ENCODE measurements around the gene TIMM17A. TPM values are rescaled to one million over a fixed set of nuclear protein-coding genes. Genes with fewer than 3 reads are reported as not detected.
A peak's percentile ranks its signal among the peaks of the same experiment; 100 is the strongest.
"Not testable (repeated sequence)": the region's sequence is repeated elsewhere in the genome, so short reads cannot be mapped to it uniquely, and the experiment has no call there.

TIMM17A gene
- polyA plus RNA-seq, 3 donors: 62.9 to 67.9 (median 63.4) TPM

DNA sequence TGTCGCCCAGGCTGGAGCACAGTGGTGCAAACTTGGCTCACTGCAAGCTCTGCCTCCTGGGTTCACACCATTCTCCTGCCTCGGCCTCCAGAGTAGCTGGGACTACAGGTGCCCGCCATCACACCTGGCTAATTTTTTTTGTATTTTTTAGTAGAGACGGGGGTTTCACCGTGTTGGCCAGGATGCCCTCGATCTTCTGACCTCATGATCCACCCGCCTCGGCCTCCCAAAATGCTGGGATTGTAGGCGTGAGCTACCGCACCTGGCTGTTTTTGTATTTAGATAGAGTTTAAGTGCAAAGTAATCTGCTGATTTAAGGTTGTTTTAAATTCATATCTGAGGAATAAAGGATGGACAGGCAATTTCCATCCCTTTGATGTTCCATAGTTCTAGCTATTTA, 7.1 kb downstream of the TIMM17A start:
- DNase-seq (ENCODE audit: extremely low read depth in 1 of 11, low read depth in 9 of 11, low spot score in 4 of 11): not testable (repeated sequence)

DNA sequence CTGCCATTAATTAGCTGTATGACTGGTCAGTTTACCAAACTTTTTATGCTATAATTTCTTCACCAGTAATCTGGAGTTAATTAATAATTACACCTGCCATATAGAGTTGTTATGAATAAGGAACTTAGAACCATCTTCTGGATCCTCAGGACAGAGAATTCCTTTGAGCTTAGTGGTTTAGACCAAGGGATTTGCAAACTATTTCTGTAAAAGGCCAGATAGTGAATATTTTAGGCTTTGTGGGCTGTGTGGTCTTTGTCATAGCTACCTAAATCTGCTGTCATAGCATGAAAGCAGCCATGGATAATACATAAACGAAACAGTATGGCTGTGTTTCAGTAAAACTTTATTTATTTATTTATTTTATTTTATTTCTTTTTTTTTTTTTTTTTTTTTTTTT, 9.0 kb downstream of the TIMM17A start:
- no peak for DNase-seq (ENCODE audit: extremely low read depth in 1 of 11, low read depth in 9 of 11, low spot score in 4 of 11)

DNA sequence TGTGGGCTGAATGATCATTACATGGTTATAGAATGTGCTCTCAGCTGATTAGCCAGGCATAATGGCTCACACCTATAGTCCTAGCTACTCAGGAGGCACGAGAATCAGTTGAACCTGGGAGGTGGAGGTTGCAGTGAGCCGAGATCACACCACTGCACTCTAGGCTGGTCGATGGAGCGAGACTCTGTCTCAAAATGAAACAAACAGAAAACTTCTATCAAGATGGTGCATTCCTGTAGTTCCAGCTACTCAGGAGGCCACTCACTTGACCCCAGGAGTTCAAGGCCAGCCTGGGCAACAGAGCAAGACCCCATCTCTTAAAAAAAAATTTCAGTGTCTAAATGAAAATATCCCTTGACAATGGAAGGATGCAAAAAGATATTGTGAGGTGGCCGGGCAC, 10.9 kb downstream of the TIMM17A start:
- DNase-seq (ENCODE audit: extremely low read depth in 1 of 11, low read depth in 9 of 11, low spot score in 4 of 11): no peak

DNA sequence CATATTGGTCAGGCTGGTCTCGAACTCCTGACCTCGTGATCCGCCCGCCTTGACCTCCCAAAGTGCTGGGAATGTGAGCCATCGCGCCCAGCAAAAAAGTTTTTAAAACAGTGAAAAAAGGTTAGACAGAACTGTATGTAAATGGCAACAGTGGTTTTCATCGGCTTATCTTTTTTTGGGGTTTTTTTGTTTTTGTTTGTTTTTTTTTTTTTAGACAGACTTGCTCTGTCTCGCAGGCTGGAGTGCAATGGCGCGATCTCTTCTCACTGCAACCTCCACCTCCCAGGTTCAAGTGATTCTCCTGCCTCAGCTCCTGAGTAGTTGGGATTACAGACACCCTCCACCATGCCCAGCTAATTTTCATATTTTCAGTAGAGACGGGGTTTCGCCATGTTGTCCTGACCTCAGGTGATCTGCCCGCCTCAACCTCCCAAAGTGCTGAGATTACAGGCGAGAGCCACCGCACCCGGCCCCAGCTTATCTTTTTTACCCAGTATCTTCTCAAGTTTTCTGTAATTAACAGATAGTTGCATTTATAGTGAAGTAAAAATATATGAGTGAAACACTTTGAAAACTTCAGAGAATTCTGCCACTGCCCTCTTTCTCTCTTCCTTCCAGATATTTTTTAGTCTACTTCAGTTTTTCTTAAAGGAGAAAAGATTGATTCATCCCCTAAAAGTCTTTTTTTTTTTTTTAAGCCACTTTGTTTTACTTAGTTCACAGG, 13.1 kb downstream of the TIMM17A start:
- DNase-seq (ENCODE audit: extremely low read depth in 1 of 11, low read depth in 9 of 11, low spot score in 4 of 11): no peak

DNA sequence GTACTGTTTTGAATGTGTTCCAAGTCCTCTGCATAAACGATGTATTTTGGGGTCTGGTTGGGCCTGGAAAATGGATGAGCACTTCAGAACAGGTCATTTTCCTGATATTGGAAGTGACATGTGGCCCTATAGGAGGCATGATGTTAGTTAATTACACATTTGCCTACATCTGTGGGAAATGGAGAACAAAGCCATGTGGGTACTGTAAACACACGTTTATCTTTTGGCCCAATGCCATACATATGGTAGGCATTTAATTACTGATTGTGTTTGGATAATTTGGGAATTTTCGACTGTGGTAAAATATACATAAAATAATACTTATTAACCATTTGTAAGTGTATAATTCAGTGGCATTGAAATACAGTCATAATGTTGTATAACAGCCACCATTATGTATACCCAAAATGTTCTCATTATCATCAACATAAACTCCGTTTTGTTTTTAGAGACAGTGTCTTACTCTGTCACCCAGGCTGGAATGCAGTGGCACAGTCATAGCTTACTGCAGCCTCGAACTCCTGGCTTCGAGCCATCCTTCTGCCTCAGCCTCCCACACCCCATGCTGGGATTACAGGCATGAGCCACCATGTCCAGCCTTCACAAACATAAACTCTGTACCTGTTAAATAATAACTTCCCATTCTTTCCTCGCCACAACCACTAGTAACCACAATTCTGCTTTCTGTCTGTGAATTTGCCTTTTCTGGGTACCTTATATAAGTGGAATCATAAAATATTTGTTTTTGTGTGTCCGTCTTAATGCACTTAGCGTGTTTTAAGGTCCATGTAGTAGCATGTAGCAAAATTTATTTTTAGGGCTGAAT, 15.2 kb downstream of the TIMM17A start:
- DNase-seq (ENCODE audit: extremely low read depth in 1 of 11, low read depth in 9 of 11, low spot score in 4 of 11): no peak

DNA sequence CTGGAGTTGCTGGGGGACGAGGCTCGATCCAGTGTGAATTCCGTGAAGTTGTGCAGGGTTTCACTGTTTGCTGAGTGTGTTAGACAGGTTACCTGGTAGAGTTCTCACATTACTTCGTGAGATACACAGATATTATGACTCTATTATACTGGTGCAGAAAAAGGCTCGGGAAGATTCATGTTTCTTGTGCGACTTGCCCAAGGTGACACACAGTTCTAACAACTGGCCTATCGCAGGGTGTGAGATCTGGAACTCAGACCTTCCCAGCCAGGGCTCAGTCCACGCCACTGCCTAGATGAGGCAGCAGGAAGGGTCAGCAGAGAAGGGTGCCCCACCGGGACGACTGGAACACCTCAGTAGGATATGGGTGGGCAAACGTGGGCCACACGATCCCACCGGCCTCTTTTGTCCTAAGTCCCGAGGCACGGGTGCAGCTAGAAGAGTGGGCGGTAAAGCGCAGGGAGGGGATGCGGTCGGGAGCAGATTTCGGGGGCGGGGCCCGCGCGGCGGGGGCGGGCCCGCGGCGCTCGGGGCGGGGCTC, 26.8 kb downstream of the TIMM17A start:
- DNase-seq (ENCODE audit: extremely low read depth in 1 of 11, low read depth in 9 of 11, low spot score in 4 of 11): peak in 5 of 11 donors; percentile 9 to 61 (median 50)

DNA sequence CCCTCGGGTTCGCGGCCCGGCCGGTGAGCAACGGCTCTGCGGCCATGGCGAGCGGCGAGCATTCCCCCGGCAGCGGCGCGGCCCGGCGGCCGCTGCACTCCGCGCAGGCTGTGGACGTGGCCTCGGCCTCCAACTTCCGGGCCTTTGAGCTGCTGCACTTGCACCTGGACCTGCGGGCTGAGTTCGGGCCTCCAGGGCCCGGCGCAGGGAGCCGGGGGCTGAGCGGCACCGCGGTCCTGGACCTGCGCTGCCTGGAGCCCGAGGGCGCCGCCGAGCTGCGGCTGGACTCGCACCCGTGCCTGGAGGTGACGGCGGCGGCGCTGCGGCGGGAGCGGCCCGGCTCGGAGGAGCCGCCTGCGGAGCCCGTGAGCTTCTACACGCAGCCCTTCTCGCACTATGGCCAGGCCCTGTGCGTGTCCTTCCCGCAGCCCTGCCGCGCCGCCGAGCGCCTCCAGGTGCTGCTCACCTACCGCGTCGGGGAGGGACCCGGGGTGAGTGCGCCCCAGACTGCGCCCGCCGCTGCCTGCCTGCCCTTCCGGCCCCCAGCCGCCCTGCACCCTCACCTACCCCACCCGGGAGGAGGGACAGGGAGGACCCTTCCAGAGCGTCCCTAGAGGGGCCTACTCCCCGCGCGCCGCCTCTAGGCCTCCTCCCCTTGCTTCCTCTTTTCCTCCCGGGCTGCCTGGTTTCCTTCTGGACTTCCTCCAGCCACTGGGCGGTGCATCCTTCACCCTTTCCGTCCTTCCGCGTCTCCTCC, 27.5 kb downstream of the TIMM17A start, which contains the start of gene RNPEP:
RNPEP (plus strand) TSS at position 26 of the 757 bp plus-strand sequence; CDS start at position 45, 19 bp downstream.
- DNase-seq (ENCODE audit: extremely low read depth in 1 of 11, low read depth in 9 of 11, low spot score in 4 of 11): peak in 8 of 11 donors; percentile 37 to 71 (median 60)

DNA sequence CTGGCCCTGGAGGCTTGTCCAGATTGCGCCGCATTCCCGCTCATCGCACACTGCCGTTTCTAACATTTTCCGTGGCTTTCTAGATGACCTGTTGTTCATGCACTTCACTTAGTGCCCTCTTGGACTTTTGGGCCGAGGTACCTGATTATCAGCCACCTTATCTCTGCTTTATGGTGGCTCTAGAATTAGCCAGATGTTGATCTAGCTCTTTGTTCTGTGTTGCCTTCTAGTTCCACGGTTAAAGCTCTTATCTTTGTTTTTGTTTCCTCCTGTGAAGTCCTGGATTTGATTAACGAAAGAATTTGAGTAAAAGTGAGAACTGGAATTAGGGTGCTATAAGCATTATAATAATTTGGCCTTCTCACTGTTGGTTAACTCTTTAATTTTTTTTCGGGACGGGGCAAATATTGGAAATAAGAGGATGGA, 28.1 kb downstream of the TIMM17A start:
- DNase-seq (ENCODE audit: extremely low read depth in 1 of 11, low read depth in 9 of 11, low spot score in 4 of 11): peak in 1 of 11 donors; percentile 39

DNA sequence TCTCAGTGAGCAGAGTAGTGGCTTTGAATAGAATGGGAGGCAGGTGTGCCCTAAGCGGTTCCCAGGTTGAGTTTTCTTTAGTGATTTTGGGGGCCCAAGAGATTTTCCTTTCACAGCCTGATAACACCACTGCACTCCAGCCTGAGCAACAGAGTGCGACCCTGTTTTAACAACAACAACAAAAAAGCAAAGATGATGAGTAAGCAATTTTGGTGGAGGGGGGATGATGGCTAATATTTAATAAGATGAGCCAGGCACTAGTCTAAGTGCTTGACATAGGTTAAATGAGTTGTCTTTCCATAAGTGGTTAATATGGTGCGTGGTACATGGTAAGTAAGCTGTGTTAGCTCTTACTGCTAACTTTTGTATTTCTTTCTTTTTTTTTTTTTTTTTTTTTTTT, 29.1 kb downstream of the TIMM17A start:
- no peak for DNase-seq (ENCODE audit: extremely low read depth in 1 of 11, low read depth in 9 of 11, low spot score in 4 of 11)

DNA sequence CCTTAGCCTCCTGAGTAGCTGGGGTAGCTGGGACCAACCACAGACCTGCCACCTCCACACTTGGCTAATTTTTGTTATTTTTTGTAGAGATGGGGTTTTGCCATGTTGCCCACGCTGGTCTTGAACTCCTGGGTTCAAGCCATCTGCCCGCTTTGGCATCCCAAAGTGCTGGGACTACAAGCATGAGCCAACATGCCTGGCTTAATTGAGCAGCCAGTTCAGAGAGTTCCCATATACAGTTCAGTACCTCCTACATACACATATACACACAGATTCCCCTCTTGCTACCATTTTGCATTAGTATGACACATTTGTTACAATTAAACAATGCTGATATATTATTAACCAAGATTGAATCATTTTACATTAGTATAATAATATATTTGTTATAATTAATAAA, 30.1 kb downstream of the TIMM17A start:
- DNase-seq (ENCODE audit: extremely low read depth in 1 of 11, low read depth in 9 of 11, low spot score in 4 of 11): no peak

DNA sequence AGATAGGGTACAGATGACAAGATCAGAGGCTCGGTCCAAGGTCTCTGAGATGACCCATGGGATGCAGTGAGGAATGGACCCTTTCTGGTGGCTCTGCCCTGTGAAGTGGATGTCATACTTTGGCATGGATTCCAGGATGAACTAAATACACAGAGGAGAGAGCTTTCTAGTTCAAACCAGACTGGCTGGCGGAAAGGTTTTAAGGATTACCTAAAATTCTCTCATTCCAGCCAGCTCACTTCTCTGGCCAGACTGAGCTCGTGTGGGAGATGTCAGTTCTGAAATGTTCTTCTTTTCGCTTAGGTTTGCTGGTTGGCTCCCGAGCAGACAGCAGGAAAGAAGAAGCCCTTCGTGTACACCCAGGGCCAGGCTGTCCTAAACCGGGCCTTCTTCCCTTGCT, 33.3 kb downstream of the TIMM17A start:
- DNase-seq (ENCODE audit: extremely low read depth in 1 of 11, low read depth in 9 of 11, low spot score in 4 of 11): no peak

DNA sequence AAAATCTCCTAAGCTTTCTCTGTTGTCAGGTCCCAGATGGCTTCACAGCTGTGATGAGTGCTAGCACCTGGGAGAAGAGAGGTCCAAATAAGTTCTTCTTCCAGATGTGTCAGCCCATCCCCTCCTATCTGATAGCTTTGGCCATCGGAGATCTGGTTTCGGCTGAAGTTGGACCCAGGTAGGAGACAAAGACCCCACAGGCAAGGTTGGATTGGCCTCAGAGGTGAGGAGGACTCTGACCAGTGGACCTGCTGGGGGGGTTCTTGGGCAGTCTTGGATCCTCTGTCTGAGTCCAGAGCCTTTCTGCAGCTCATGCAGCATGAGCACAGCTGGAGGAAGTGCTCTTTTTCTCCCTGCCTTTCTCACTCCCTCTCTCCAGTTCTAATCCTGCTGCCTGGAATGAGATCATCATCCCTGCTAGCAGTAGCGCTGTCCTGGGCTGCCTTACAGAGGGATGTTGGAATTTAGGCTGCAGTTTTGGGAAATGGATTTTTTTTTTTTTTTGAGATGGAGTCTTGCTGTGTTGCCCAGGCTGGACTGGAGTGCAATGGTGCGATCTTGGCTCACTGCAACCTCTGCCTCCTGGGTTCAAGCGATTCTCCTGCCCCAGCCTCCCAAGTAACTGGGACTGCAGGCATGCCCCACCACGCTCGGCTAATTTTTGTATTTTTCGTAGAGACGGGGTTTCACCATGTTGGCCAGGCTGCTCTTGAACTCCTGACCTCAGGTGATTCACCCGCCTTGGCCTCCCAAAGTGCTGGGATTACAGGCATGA, 34.2 kb downstream of the TIMM17A start:
- DNase-seq (ENCODE audit: extremely low read depth in 1 of 11, low read depth in 9 of 11, low spot score in 4 of 11): no peak

DNA sequence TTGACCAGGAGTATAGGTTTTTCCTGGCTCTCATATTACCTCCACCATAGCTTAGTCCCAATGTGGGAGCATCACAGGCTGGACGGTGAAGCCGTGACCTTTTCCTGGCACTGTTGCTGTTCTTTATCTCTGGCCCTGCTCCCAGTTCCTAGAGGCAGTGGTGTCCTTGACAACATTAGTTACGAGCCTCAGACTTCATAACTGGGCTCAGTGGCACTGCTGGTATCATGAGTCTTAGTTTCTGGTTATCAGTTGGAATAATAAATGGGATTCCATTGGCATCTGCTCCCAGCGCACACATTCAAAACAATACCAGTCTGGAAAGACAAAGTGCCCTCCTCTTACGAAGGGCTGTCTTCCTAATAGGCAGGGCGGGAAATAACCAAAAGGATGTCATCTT, 35.1 kb downstream of the TIMM17A start:
- DNase-seq (ENCODE audit: extremely low read depth in 1 of 11, low read depth in 9 of 11, low spot score in 4 of 11): no peak

DNA sequence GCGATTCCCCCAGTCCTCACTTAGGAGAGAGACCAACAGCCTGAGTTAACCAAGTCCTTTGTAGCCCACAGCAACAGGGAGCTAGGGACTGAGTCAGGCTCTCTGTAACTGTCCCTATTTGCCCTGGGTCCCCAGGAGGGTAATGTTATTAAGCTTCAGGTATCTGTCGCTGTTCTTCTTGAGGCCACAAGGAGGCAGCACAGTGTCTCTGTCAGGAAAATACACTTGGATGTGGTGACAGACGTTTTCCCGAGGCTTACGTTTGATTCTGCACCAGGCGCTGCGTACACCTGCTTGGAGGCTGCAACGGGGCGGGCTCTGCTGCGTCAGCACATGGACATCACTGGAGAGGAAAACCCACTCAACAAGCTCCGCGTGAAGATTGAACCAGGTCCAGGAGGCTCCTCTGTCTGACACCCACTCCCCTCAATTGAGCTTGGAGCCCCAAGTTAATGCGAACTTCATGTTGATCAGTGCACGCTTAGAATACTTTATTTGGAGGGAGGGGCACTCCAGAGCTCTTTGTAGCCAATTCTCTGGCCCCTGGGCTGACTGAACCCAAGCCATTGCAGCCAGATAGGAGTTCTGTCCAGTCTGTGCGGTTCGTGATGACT, 44.4 kb downstream of the TIMM17A start:
- DNase-seq (ENCODE audit: extremely low read depth in 1 of 11, low read depth in 9 of 11, low spot score in 4 of 11): peak in 1 of 11 donors; percentile 16

DNA sequence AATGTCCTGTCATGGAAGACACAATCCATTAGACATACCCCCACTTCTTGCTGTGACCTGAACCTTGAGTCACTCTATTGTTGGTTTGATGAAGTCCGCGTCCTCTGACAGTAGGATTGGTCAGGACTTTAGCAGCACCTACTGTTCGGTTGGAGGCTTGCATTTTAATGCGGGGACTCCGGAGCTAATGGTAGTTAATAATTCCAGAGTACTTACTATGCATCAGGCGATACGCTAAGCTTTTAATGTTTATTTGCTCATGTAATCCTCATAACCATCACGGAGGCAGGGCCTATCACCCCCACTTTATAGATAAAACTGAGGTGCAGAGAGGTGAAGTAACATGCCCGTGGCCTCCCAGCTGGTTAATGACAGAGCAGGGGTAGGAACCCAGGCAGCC, 47.2 kb downstream of the TIMM17A start:
- no peak for DNase-seq (ENCODE audit: extremely low read depth in 1 of 11, low read depth in 9 of 11, low spot score in 4 of 11)

DNA sequence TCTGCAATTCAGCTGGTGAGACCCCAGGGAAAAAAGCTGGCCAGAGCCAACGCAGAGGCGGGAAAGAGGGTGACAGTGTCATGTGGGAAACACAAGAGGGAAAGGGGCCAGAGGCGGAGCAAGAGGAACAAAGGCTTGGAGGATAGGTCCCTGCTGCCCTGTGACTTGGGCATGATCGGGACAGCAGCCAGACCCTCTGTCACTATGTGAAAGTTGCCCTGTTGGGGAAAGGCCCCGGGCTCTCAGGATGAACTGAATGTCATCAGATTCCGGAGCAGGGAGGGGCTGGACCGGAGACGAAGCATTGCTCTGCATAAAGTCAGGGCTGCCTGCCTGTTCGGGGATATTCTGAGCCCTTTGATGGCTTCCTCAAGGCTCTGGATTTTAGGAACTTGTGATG, 49.4 kb downstream of the TIMM17A start:
- DNase-seq (ENCODE audit: extremely low read depth in 1 of 11, low read depth in 9 of 11, low spot score in 4 of 11): no peak

DNA sequence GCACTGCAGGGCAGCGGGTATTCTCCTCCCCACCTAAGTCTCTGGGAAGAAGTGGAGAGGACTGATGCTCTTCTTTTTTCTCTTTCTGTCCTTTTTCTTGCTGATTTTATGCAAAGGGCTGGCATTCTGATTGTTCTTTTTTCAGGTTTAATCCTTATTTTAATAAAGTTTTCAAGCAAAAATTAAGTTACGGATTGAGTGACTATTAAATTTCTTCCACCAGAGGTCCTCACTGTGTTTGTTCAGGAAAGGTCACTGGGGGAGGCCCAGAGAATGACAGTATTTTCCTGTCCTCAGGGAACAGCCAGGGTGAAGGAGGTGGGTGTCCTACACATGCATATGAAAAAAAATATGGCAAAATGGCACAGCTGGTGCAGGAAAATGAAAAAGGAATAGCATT, 50.7 kb downstream of the TIMM17A start:
- DNase-seq (ENCODE audit: extremely low read depth in 1 of 11, low read depth in 9 of 11, low spot score in 4 of 11): no peak

DNA sequence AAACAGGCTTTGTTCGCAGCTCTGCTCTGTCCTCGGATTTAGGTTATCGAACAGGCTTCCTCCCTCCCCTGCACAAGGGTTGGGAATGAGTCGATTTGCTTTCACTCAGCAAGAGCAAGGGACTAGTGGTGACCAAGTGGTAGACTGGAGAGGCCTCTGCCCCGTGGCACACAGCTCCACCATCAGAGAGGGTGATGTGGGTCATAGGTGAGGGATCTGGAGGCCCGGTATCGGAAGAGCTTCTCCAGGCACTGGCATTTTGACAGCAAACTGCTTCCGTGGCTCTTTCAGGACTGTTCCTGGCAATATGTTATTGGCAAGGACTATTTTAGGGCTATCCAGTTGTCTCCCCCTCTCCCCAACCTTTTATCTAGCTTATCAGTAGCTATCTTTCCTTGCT, 52.0 kb downstream of the TIMM17A start:
- DNase-seq (ENCODE audit: extremely low read depth in 1 of 11, low read depth in 9 of 11, low spot score in 4 of 11): no peak

Data from renal cortex interstitium (tissue), 11 donors.